ENCODE data around the gene HDAC1.
A peak's percentile ranks its signal among the peaks of the same experiment; 100 is the strongest.
"Not testable (repeated sequence)": the region's sequence is repeated elsewhere in the genome, so short reads cannot be mapped to it uniquely, and the experiment has no call there.

Gene HDAC1

DNA sequence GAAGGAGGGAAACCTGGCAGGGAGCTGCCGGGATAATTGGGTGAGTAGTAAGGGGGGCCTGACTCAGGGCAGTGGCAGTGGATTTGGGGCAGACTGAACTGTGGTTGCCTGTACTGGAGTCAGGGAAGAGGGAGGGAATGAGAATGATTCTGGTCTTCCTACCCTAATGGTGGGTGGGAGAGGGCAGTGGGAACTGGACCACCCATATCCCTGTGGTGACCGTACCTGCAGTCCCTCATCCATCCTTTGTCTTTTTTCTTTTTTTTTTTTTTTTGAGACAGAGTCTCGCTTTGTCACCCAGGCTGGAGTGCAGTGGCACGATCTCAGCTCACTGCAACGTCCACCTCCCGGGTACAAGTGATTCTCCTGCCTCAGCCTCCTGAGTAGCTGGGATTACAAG, 63.9 kb downstream of the HDAC1 start:
- not testable (repeated sequence) for H3K27me3 ChIP-seq (ENCODE audit: control insufficient read depth in 2 of 2, insufficient read depth in 2 of 2, low read length in 2 of 2); H3K9ac ChIP-seq (ENCODE audit: low read depth in 1 of 2, low read length in 2 of 2); H3K4me3 ChIP-seq (ENCODE audit: low read length in 2 of 2); H3K9me3 ChIP-seq (ENCODE audit: control insufficient read depth in 2 of 2, low read length in 2 of 2); H3K36me3 ChIP-seq (ENCODE audit: control insufficient read depth in 2 of 2, insufficient read depth in 2 of 2, low read length in 2 of 2); H3K27ac ChIP-seq (ENCODE audit: low read depth in 2 of 2, low read length in 2 of 2)
- H3K4me1 ChIP-seq (ENCODE audit: control insufficient read depth in 2 of 2, insufficient read depth in 2 of 2, low read length in 2 of 2): peaks cover 7 to 15% of the 10 kb centered on the region in 2 donors

DNA sequence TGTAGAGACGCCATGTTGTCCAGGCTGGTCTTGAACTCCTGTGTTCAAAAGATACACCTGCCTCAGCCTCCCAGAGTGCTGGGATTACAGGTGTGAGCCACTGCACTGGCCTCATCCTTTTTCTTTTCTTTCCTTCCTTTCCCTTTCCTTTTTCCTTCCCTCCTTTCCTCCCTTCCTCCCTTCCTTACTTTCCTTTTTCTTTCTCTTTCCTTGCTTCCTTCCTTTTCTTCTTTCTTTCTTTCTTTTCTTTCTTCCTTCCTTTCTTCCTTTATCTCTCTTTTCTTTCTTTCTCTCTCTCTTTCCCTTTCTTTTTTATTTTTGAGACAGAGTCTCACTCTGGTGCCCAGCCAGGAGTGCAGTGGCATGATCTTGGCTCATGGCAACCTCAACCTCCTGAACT, 64.6 kb downstream of the HDAC1 start:
- Histone ChIP-seq H3K27ac (ENCODE audit: low read depth in 2 of 2, low read length in 2 of 2) (no peak overlapping the region), H3K4me3 (ENCODE audit: low read length in 2 of 2) (no peak overlapping the region), H3K27me3 (ENCODE audit: control insufficient read depth in 2 of 2, insufficient read depth in 2 of 2, low read length in 2 of 2) (no peaks in the 10 kb centered on the region), H3K4me1 (ENCODE audit: control insufficient read depth in 2 of 2, insufficient read depth in 2 of 2, low read length in 2 of 2) (peaks cover 7 to 14% of the 10 kb centered on the region in 2 donors), H3K9ac (ENCODE audit: low read depth in 1 of 2, low read length in 2 of 2) (no peak overlapping the region), H3K9me3 (ENCODE audit: control insufficient read depth in 2 of 2, low read length in 2 of 2) (no peaks in the 10 kb centered on the region), H3K36me3 (ENCODE audit: control insufficient read depth in 2 of 2, insufficient read depth in 2 of 2, low read length in 2 of 2) (no peaks in the 10 kb centered on the region)

DNA sequence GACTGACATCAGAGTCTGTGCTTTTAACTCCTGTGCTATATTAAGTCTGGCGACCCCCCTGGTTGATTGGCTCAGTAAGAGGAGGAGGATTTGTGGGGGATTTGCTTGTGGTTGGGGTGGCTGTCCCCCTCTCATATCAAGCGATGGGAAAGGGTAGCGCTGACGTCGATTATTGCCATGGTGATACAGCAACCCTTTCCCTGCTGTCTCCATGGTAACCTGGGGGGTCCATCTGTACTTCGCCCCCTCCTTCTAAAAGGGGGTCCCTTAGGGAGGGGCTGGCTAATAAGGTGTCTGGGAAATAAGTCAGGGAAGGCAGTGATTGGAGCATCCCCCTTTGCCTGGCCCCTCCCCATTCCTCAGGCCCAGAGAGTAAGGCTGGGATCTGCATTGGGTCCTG, 65.7 kb downstream of the HDAC1 start:
- no peak overlapping the region for H3K4me3 ChIP-seq (ENCODE audit: low read length in 2 of 2)
- H3K27ac ChIP-seq (ENCODE audit: low read depth in 2 of 2, low read length in 2 of 2): no peak overlapping the region
- no peak overlapping the region for H3K9ac ChIP-seq (ENCODE audit: low read depth in 1 of 2, low read length in 2 of 2)

DNA sequence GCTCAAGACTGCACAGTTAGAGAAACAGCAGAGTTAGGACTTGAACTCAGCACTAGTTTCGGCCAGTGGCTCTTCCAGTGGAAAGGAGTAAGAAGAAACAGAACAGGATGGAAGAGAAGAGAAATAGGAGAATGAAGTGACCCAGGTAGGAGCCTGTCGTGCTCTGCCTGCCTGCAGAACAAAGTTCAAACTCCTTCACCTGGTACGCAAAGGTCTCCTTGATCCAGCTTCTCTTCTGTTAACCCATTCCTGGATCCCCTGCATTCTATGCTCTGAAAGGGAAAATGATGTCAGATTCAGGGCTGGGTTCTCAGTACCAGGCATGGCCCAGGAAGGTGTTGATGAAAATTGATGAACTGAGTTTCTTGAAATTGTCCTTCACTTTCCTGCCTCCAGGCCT, 66.6 kb downstream of the HDAC1 start:
- Histone ChIP-seq H3K4me3 (ENCODE audit: low read length in 2 of 2) (no peak overlapping the region), H3K27me3 (ENCODE audit: control insufficient read depth in 2 of 2, insufficient read depth in 2 of 2, low read length in 2 of 2) (no peaks in the 10 kb centered on the region), H3K27ac (ENCODE audit: low read depth in 2 of 2, low read length in 2 of 2) (no peak overlapping the region), H3K9ac (ENCODE audit: low read depth in 1 of 2, low read length in 2 of 2) (no peak overlapping the region), H3K4me1 (ENCODE audit: control insufficient read depth in 2 of 2, insufficient read depth in 2 of 2, low read length in 2 of 2) (peaks cover 5 to 6% of the 10 kb centered on the region in 2 donors), H3K36me3 (ENCODE audit: control insufficient read depth in 2 of 2, insufficient read depth in 2 of 2, low read length in 2 of 2) (peaks cover 1 to 3% of the 10 kb centered on the region in 2 donors), H3K9me3 (ENCODE audit: control insufficient read depth in 2 of 2, low read length in 2 of 2) (no peaks in the 10 kb centered on the region)

More for the DNA sequence above, 65.7 kb downstream of the HDAC1 start:
- Histone ChIP-seq H3K9me3 (ENCODE audit: control insufficient read depth in 2 of 2, low read length in 2 of 2) (no peaks in the 10 kb centered on the region), H3K4me1 (ENCODE audit: control insufficient read depth in 2 of 2, insufficient read depth in 2 of 2, low read length in 2 of 2) (peaks cover 5 to 12% of the 10 kb centered on the region in 2 donors), H3K36me3 (ENCODE audit: control insufficient read depth in 2 of 2, insufficient read depth in 2 of 2, low read length in 2 of 2) (no peaks in the 10 kb centered on the region), H3K27me3 (ENCODE audit: control insufficient read depth in 2 of 2, insufficient read depth in 2 of 2, low read length in 2 of 2) (no peaks in the 10 kb centered on the region)

DNA sequence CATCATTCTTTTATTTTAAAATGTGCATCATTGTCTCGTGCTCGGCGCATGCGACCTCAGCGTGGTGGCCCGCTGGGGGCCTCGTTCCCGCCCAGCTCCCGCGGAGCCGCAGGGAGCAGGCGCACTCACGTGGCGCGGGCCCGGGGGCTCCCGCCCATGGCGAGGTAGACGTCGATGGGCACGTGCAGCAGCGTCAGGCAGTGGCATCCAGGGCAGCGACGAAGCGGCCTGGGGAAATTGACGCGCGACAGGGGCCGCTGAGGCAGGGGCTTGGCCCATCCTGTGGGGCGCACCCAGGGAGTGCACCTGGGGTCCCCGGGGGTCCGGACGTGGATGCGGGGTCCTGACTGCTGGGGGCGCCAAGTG, 69.4 kb downstream of the HDAC1 start:
- Histone ChIP-seq H3K9ac (ENCODE audit: low read depth in 1 of 2, low read length in 2 of 2) (no peak overlapping the region), H3K36me3 (ENCODE audit: control insufficient read depth in 2 of 2, insufficient read depth in 2 of 2, low read length in 2 of 2) (peaks cover 18 to 22% of the 10 kb centered on the region in 2 donors), H3K4me3 (ENCODE audit: low read length in 2 of 2) (no peak overlapping the region), H3K9me3 (ENCODE audit: control insufficient read depth in 2 of 2, low read length in 2 of 2) (no peaks in the 10 kb centered on the region), H3K4me1 (ENCODE audit: control insufficient read depth in 2 of 2, insufficient read depth in 2 of 2, low read length in 2 of 2) (peaks cover 5 to 6% of the 10 kb centered on the region in 2 donors), H3K27me3 (ENCODE audit: control insufficient read depth in 2 of 2, insufficient read depth in 2 of 2, low read length in 2 of 2) (no peaks in the 10 kb centered on the region), H3K27ac (ENCODE audit: low read depth in 2 of 2, low read length in 2 of 2) (no peak overlapping the region)

DNA sequence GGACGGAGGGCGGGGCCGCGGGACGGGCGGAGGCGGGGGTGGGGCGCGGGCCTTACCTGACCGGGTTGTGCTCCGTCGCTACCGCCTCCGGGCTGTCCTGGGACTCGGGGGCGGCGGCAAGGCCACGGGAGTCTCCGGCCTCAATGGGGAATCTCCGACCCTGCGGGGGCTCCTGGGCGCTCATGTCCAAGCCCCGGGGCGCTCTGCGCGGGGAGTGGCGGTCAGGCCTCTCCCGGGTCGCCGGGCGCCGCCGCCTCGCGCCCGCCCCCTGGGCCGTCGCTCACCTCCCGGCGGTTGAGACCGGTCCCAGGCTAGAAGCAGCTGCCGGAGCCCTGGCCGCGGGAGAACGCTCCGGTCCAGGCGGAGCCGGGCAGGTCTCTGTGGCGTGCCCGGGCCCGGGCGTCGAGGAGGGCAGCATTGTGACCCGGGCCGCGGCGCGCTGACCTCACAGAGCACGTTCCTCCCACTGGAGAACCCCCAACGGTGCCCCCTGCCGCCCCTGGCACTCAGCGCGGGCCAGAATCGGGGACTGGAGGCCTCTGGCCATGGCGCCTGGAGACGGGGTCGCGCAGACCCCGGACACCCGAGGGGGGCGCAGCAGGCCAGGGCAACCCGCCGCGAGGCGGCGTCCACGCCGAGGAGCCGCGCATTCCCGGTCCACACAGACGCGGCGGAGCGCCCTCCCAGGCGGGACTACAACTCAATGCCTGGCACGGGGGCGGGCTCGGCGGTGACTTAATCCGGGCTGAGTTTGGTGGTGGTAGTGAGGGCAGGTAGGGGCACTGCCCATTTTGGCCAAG, 70.0 kb downstream of the HDAC1 start:
- Histone ChIP-seq H3K4me3 (ENCODE audit: low read length in 2 of 2) (peak overlapping the region; percentile 44 to 53), H3K9me3 (ENCODE audit: control insufficient read depth in 2 of 2, low read length in 2 of 2) (no peaks in the 10 kb centered on the region), H3K36me3 (ENCODE audit: control insufficient read depth in 2 of 2, insufficient read depth in 2 of 2, low read length in 2 of 2) (peaks cover 24 to 28% of the 10 kb centered on the region in 2 donors), H3K4me1 (ENCODE audit: control insufficient read depth in 2 of 2, insufficient read depth in 2 of 2, low read length in 2 of 2) (peaks cover 5 to 6% of the 10 kb centered on the region in 2 donors), H3K9ac (ENCODE audit: low read depth in 1 of 2, low read length in 2 of 2) (peak overlapping the region in 1 of 2 donors; percentile 79), H3K27me3 (ENCODE audit: control insufficient read depth in 2 of 2, insufficient read depth in 2 of 2, low read length in 2 of 2) (no peaks in the 10 kb centered on the region), H3K27ac (ENCODE audit: low read depth in 2 of 2, low read length in 2 of 2) (no peak overlapping the region)

DNA sequence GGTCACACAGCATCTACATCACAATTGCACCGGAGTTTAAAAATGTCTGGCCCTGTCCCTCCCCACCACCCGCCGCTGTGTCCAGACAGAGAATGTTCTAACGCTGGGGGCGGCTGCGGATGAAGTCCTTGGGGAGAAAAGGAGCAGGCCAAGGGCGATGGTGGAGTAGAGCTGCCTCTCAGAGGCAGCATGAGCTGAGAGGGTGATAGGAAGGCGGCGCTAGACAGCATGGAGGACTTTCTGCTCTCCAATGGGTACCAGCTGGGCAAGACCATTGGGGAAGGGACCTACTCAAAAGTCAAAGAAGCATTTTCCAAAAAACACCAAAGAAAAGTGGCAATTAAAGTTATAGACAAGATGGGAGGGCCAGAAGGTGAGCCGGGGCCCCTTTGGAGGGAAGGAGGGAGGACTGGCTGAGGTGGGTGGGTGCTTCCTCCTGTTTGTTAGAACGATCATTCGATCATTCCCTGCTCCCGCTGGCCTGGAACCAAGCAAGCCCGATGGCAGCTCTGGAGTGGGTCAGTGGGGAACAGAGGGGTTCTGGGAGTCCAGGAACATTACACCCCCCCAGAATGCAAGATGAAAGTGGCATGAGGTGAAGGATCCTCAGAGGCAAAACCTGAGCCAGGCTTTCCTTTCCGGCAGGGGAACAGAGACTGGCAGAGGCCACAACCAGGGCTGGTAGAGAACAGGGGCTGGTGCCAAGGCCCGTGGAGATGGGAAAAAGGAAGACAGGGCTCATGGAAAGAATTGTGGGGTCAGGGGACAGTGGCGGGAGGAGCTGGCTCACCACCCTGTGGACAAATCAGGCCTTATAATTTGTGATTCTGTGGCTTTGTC, 70.8 kb downstream of the HDAC1 start, which contains the start of the genes FAM229A and TSSK3:
Gene FAM229A, minus strand, starts transcription at position 12 of the 840 bp plus-strand sequence. CDS start 394 bp downstream, outside the sequence.
Gene TSSK3, plus strand, starts transcription at position 66 of the 840 bp plus-strand sequence. Its CDS starts 163 bp downstream, at position 229.
- H3K4me3 ChIP-seq (ENCODE audit: low read length in 2 of 2): peak within 1 kb of the TSS; percentile 44 to 53
- no peaks in the 10 kb centered on the region for H3K9me3 ChIP-seq (ENCODE audit: control insufficient read depth in 2 of 2, low read length in 2 of 2)
- H3K27ac ChIP-seq (ENCODE audit: low read depth in 2 of 2, low read length in 2 of 2): no peak within 1 kb of the TSS
- peaks cover 32 to 36% of the 10 kb centered on the region in 2 donors for H3K36me3 ChIP-seq (ENCODE audit: control insufficient read depth in 2 of 2, insufficient read depth in 2 of 2, low read length in 2 of 2)
- no peaks in the 10 kb centered on the region for H3K27me3 ChIP-seq (ENCODE audit: control insufficient read depth in 2 of 2, insufficient read depth in 2 of 2, low read length in 2 of 2)
- H3K9ac ChIP-seq (ENCODE audit: low read depth in 1 of 2, low read length in 2 of 2): peak within 1 kb of the TSS in 1 of 2 donors; percentile 79
- H3K4me1 ChIP-seq (ENCODE audit: control insufficient read depth in 2 of 2, insufficient read depth in 2 of 2, low read length in 2 of 2): peaks cover 5 to 6% of the 10 kb centered on the region in 2 donors

DNA sequence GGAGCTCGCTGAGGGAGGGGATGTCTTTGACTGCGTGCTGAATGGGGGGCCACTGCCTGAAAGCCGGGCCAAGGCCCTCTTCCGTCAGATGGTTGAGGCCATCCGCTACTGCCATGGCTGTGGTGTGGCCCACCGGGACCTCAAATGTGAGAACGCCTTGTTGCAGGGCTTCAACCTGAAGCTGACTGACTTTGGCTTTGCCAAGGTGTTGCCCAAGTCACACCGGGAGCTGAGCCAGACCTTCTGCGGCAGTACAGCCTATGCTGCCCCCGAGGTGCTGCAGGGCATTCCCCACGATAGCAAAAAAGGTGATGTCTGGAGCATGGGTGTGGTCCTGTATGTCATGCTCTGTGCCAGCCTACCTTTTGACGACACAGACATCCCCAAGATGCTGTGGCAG, 71.8 kb downstream of the HDAC1 start:
- no peak overlapping the region for H3K27ac ChIP-seq (ENCODE audit: low read depth in 2 of 2, low read length in 2 of 2)
- H3K36me3 ChIP-seq (ENCODE audit: control insufficient read depth in 2 of 2, insufficient read depth in 2 of 2, low read length in 2 of 2): peaks cover 42 to 43% of the 10 kb centered on the region in 2 donors

DNA sequence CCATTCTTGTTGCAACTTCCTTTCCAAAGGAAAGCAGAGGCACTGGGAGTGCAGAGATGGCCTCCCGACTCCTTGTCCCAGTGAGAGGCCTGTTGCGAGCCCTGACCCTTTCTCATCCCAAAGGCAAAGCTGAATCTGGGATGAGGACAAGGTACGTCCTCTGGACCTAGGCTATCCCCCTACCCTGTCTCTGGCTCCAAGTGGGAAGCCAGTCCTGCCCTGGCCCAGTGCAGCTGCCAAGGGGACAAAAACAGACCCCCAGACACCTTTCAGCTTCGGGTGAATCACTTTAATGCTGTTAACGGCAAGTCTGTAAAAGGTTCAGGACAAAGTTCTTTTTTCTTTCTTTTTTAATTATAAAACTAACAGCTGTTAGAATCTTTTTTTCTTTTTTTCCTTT, 73.0 kb downstream of the HDAC1 start:
- Histone ChIP-seq H3K9me3 (ENCODE audit: control insufficient read depth in 2 of 2, low read length in 2 of 2) (no peaks in the 10 kb centered on the region), H3K27ac (ENCODE audit: low read depth in 2 of 2, low read length in 2 of 2) (no peak overlapping the region), H3K36me3 (ENCODE audit: control insufficient read depth in 2 of 2, insufficient read depth in 2 of 2, low read length in 2 of 2) (peaks cover 50% of the 10 kb centered on the region in 2 donors), H3K9ac (ENCODE audit: low read depth in 1 of 2, low read length in 2 of 2) (no peak overlapping the region), H3K4me3 (ENCODE audit: low read length in 2 of 2) (no peak overlapping the region), H3K27me3 (ENCODE audit: control insufficient read depth in 2 of 2, insufficient read depth in 2 of 2, low read length in 2 of 2) (no peaks in the 10 kb centered on the region), H3K4me1 (ENCODE audit: control insufficient read depth in 2 of 2, insufficient read depth in 2 of 2, low read length in 2 of 2) (peaks cover 5 to 6% of the 10 kb centered on the region in 2 donors)

More for the DNA sequence above, 71.8 kb downstream of the HDAC1 start:
- Histone ChIP-seq H3K9me3 (ENCODE audit: control insufficient read depth in 2 of 2, low read length in 2 of 2) (no peaks in the 10 kb centered on the region), H3K4me1 (ENCODE audit: control insufficient read depth in 2 of 2, insufficient read depth in 2 of 2, low read length in 2 of 2) (peaks cover 5 to 6% of the 10 kb centered on the region in 2 donors), H3K4me3 (ENCODE audit: low read length in 2 of 2) (no peak overlapping the region), H3K27me3 (ENCODE audit: control insufficient read depth in 2 of 2, insufficient read depth in 2 of 2, low read length in 2 of 2) (no peaks in the 10 kb centered on the region), H3K9ac (ENCODE audit: low read depth in 1 of 2, low read length in 2 of 2) (no peak overlapping the region)

DNA sequence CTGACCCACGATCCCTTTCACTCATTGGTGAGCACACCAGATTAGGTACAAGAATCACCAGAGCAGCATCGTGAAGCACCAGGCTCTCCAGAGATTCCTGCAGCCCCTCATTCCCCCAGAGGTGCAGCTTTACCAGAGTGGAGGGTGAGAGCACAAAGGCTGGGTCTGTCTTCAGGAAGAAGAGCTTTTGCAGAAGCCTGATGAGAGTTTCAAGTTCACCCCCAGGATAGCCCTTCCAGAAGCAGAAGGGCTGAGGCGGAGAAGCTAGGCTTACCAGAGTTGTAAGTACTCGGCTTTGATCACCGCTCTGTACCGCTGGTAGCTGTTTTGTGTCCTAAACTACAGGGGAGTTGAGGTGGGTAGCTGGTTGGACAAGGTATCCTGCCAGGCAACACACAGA, 73.6 kb downstream of the HDAC1 start:
- no peak overlapping the region for H3K27ac ChIP-seq (ENCODE audit: low read depth in 2 of 2, low read length in 2 of 2)
- H3K27me3 ChIP-seq (ENCODE audit: control insufficient read depth in 2 of 2, insufficient read depth in 2 of 2, low read length in 2 of 2): no peaks in the 10 kb centered on the region
- peaks cover 50% of the 10 kb centered on the region in 2 donors for H3K36me3 ChIP-seq (ENCODE audit: control insufficient read depth in 2 of 2, insufficient read depth in 2 of 2, low read length in 2 of 2)
- peaks cover 5 to 6% of the 10 kb centered on the region in 2 donors for H3K4me1 ChIP-seq (ENCODE audit: control insufficient read depth in 2 of 2, insufficient read depth in 2 of 2, low read length in 2 of 2)
- no peaks in the 10 kb centered on the region for H3K9me3 ChIP-seq (ENCODE audit: control insufficient read depth in 2 of 2, low read length in 2 of 2)
- no peak overlapping the region for H3K9ac ChIP-seq (ENCODE audit: low read depth in 1 of 2, low read length in 2 of 2)
- H3K4me3 ChIP-seq (ENCODE audit: low read length in 2 of 2): no peak overlapping the region
